Gastroesophageal sphincter (tissue), 3 donors: ENCODE measurements around the gene MAP2K3.

Experiments
- EP300 ChIP-seq: sonication (generic); formaldehyde crosslinking; IDR thresholded peaks from one replicate; pipeline ENCODE4 v1.6.1; 2017; ENCODE audit warnings: antibody characterized with exemption, mild to moderate bottlenecking
- POLR2A ChIP-seq, 2 donors: fragments of 450-650 bp; IDR thresholded peaks; one replicate each; pipeline ENCODE4 v1.6.1; 2017; ENCODE audit warnings: antibody characterized with exemption in 2 of 2, mild to moderate bottlenecking in 2 of 2, moderate library complexity in 1 of 2
- POLR2AphosphoS5 ChIP-seq: sonication (generic); formaldehyde crosslinking; IDR thresholded peaks from one replicate; pipeline ENCODE4 v1.6.1; 2017; ENCODE audit warnings: antibody characterized with exemption
- TF ChIP-seq, protein P1 (sequence below), 4 experiments: fragments of 200-600 bp in 2 of 4; fragments of 450-650 bp in 2 of 4; sonication (generic) in 1 of 4; IDR thresholded peaks; one replicate each; pipeline ENCODE4 v1.5.1; 2017 to 2019; ENCODE audit warnings: antibody characterized with exemption in 4 of 4, mild to moderate bottlenecking in 2 of 4, moderate library complexity in 2 of 4

DNA sequence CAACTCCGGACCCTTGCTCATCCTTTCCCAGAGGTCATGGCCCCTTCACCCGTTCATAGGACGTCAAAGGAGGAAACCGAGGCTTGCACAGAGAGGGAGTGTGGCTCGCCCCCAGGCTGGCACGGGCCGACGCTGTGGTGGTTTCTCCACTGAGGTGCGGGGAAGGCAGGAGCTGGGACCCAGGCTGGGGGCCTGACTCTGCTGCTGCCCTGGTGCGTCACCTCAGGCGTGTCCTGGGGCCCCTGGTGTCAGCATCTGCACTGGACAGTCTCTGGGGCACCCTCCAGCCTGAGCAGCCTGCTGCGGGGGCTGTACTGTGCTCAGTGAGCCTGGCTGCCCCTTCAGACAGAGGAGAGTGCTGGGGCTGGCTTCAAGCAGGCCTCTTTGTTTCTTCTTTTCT, 7.4 kb downstream of the MAP2K3 start:
- TF ChIP-seq, protein P1, sequence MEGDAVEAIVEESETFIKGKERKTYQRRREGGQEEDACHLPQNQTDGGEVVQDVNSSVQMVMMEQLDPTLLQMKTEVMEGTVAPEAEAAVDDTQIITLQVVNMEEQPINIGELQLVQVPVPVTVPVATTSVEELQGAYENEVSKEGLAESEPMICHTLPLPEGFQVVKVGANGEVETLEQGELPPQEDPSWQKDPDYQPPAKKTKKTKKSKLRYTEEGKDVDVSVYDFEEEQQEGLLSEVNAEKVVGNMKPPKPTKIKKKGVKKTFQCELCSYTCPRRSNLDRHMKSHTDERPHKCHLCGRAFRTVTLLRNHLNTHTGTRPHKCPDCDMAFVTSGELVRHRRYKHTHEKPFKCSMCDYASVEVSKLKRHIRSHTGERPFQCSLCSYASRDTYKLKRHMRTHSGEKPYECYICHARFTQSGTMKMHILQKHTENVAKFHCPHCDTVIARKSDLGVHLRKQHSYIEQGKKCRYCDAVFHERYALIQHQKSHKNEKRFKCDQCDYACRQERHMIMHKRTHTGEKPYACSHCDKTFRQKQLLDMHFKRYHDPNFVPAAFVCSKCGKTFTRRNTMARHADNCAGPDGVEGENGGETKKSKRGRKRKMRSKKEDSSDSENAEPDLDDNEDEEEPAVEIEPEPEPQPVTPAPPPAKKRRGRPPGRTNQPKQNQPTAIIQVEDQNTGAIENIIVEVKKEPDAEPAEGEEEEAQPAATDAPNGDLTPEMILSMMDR (IDR thresholded peaks at IDR 0.05): no peak
- TF ChIP-seq POLR2A (IDR thresholded peaks at IDR 0.05): peak in 1 of 2 donors; percentile 13
- no peak for TF ChIP-seq POLR2AphosphoS5
- TF ChIP-seq EP300: no peak
